Measurements from ENCODE around the gene MRPL20. TPM values are rescaled to one million over a fixed set of nuclear protein-coding genes. Genes with fewer than 3 reads are reported as not detected.
"Not testable (repeated sequence)": the region's sequence is repeated elsewhere in the genome, so short reads cannot be mapped to it uniquely, and the experiment has no call there.

The MRPL20 gene
- total and polyA plus RNA-seq, 4 donors: 60.1 to 181 (median 122) TPM

GRCh38 chr1:1430992-1431844, 24.1 kb upstream of the MRPL20 start:
- peaks cover 0 to 68% (median 46%) of the 10 kb centered on the region in 5 donors for H3K4me1 ChIP-seq (ENCODE audit: control insufficient read depth in 5 of 5, insufficient read depth in 5 of 5, low read length in 5 of 5)
- DNase-seq: no peak
- no peak for TF ChIP-seq CTCF (IDR thresholded peaks at IDR 0.05; ENCODE audit: control extremely low read depth, extremely low read depth)
- peak overlapping the region; percentile 69 to 84 for H3K27ac ChIP-seq (ENCODE audit: low read depth in 1 of 2, low read length in 1 of 2)
- WGBS, 2 donors: 44 to 57% methylated on average over 17 to 18 of the region's 18 CpGs
- H3K27me3 ChIP-seq (ENCODE audit: control insufficient read depth in 3 of 3, insufficient read depth in 3 of 3, low read length in 2 of 3): no peaks in the 10 kb centered on the region
- no peak overlapping the region for H3K9ac ChIP-seq (ENCODE audit: insufficient read depth in 1 of 2, low read length in 2 of 2)
- H3K9me3 ChIP-seq (ENCODE audit: control insufficient read depth in 4 of 4, insufficient read depth in 3 of 4, low read length in 3 of 4): no peaks in the 10 kb centered on the region
- H3K36me3 ChIP-seq (ENCODE audit: control insufficient read depth in 4 of 4, insufficient read depth in 4 of 4, low read length in 4 of 4): no peaks in the 10 kb centered on the region
- H3K4me3 ChIP-seq: no peak overlapping the region
- no peak for ATAC-seq (ENCODE audit: insufficient read depth, low FRiP score)

- WGBS, 2 donors: 19 to 49% methylated on average over 35 of the region's 35 CpGs
- Histone ChIP-seq H3K27ac (ENCODE audit: low read depth in 1 of 2, low read length in 1 of 2) (peak overlapping the region; percentile 21 to 83), H3K9ac (ENCODE audit: insufficient read depth in 1 of 2, low read length in 2 of 2) (peak overlapping the region in 1 of 2 donors; percentile 3), H3K4me3 (no peak overlapping the region), H3K27me3 (ENCODE audit: control insufficient read depth in 3 of 3, insufficient read depth in 3 of 3, low read length in 2 of 3) (no peaks in the 10 kb centered on the region), H3K9me3 (ENCODE audit: control insufficient read depth in 4 of 4, insufficient read depth in 3 of 4, low read length in 3 of 4) (no peaks in the 10 kb centered on the region), H3K36me3 (ENCODE audit: control insufficient read depth in 4 of 4, insufficient read depth in 4 of 4, low read length in 4 of 4) (no peaks in the 10 kb centered on the region), H3K4me1 (ENCODE audit: control insufficient read depth in 5 of 5, insufficient read depth in 5 of 5, low read length in 5 of 5) (peaks cover 0 to 64% (median 42%) of the 10 kb centered on the region in 5 donors)
- DNase-seq (peak; percentile 92 to 95 (median 93)), ATAC-seq (ENCODE audit: insufficient read depth, low FRiP score) (no peak)
- no peak for TF ChIP-seq CTCF (IDR thresholded peaks at IDR 0.05; ENCODE audit: control extremely low read depth, extremely low read depth)
These were observed 23.3 kb upstream of the MRPL20 start for GRCh38 chr1:1430114-1430982.

- Histone ChIP-seq H3K27ac (ENCODE audit: low read depth in 1 of 2, low read length in 1 of 2) (peak overlapping the region in 1 of 2 donors; percentile 66), H3K9me3 (ENCODE audit: control insufficient read depth in 4 of 4, insufficient read depth in 3 of 4, low read length in 3 of 4) (no peaks in the 10 kb centered on the region), H3K27me3 (ENCODE audit: control insufficient read depth in 3 of 3, insufficient read depth in 3 of 3, low read length in 2 of 3) (no peaks in the 10 kb centered on the region), H3K9ac (ENCODE audit: insufficient read depth in 1 of 2, low read length in 2 of 2) (peak overlapping the region in 1 of 2 donors; percentile 3), H3K36me3 (ENCODE audit: control insufficient read depth in 4 of 4, insufficient read depth in 4 of 4, low read length in 4 of 4) (no peaks in the 10 kb centered on the region), H3K4me1 (ENCODE audit: control insufficient read depth in 5 of 5, insufficient read depth in 5 of 5, low read length in 5 of 5) (peaks cover 0 to 57% (median 36%) of the 10 kb centered on the region in 5 donors), H3K4me3 (no peak overlapping the region)
- no peak for TF ChIP-seq CTCF (IDR thresholded peaks at IDR 0.05; ENCODE audit: control extremely low read depth, extremely low read depth)
- DNase-seq: peak in 1 of 3 donors; percentile 61
- 56 to 74% methylated on average over 6 of the region's 6 CpGs for WGBS, 2 donors
- no peak for ATAC-seq (ENCODE audit: insufficient read depth, low FRiP score)
These were observed 22.6 kb upstream of the MRPL20 start for GRCh38 chr1:1429671-1430073.

- H3K27ac ChIP-seq (ENCODE audit: low read depth in 1 of 2, low read length in 1 of 2); DNase-seq; H3K27me3 ChIP-seq (ENCODE audit: control insufficient read depth in 3 of 3, insufficient read depth in 3 of 3, low read length in 2 of 3): not testable (repeated sequence)
These were observed 21.9 kb upstream of the MRPL20 start for GRCh38 chr1:1428967-1429366.

More at GRCh38 chr1:1428967-1429366, 21.9 kb upstream of the MRPL20 start:
- not testable (repeated sequence) for ATAC-seq (ENCODE audit: insufficient read depth, low FRiP score); H3K4me3 ChIP-seq; H3K9ac ChIP-seq (ENCODE audit: insufficient read depth in 1 of 2, low read length in 2 of 2); H3K36me3 ChIP-seq (ENCODE audit: control insufficient read depth in 4 of 4, insufficient read depth in 4 of 4, low read length in 4 of 4); H3K9me3 ChIP-seq (ENCODE audit: control insufficient read depth in 4 of 4, insufficient read depth in 3 of 4, low read length in 3 of 4)
- WGBS, 2 donors: 92 to 95% methylated on average over 6 of the region's 6 CpGs
- H3K4me1 ChIP-seq (ENCODE audit: control insufficient read depth in 5 of 5, insufficient read depth in 5 of 5, low read length in 5 of 5): peaks cover 0 to 50% (median 29%) of the 10 kb centered on the region in 5 donors

All from lung (tissue), 12 donors.